Retina (tissue), 1 donor: Measurements from ENCODE around the gene RBBP7.
A peak's percentile ranks its signal among the peaks of the same experiment; 100 is the strongest.

Experiments
- DNase-seq: peaks from one replicate; pipeline ENCODE4 v3.0.0-alpha.2; 2016

Gene RBBP7

GRCh38 chrX:16870095-16870861 lies at the start of gene RBBP7:
RBBP7 (minus strand) TSS chrX:16870362; CDS start chrX:16870053, 309 bp downstream.
- peak; percentile 93 for DNase-seq

- no peak for DNase-seq
Observed at GRCh38 chrX:16918979-16919378, 48.8 kb upstream of the RBBP7 start.

- no peak for DNase-seq
Observed at GRCh38 chrX:16917120-16917519, 47.0 kb upstream of the RBBP7 start.

- no peak for DNase-seq
Observed at GRCh38 chrX:16916561-16916960, 46.4 kb upstream of the RBBP7 start.

GRCh38 chrX:16914058-16914457 lies 43.9 kb upstream of the RBBP7 start:
- no peak for DNase-seq

GRCh38 chrX:16910376-16910775 lies 40.2 kb upstream of the RBBP7 start:
- DNase-seq: no peak

- no peak for DNase-seq
Observed at GRCh38 chrX:16903274-16904022, 33.3 kb upstream of the RBBP7 start.

GRCh38 chrX:16897445-16897844 lies 27.3 kb upstream of the RBBP7 start:
- DNase-seq: no peak

GRCh38 chrX:16892504-16893362 lies 22.6 kb upstream of the RBBP7 start:
- DNase-seq: peak; percentile 69

GRCh38 chrX:16885628-16886027 lies 15.5 kb upstream of the RBBP7 start:
- no peak for DNase-seq

GRCh38 chrX:16883487-16883804 lies 13.3 kb upstream of the RBBP7 start:
- no peak for DNase-seq

GRCh38 chrX:16882702-16883486 lies 12.7 kb upstream of the RBBP7 start:
- DNase-seq: peak; percentile 66

- DNase-seq: peak; percentile 23
Observed at GRCh38 chrX:16882169-16882568, 12.0 kb upstream of the RBBP7 start.

GRCh38 chrX:16876696-16877095 lies 6.5 kb upstream of the RBBP7 start:
- DNase-seq: no peak

- DNase-seq: no peak
Observed at GRCh38 chrX:16874458-16875095, 4.4 kb upstream of the RBBP7 start.

- no peak for DNase-seq
Observed at GRCh38 chrX:16873106-16873505, 2.9 kb upstream of the RBBP7 start.

GRCh38 chrX:16870862-16871815 lies 977 bp upstream of the RBBP7 start:
- peak; percentile 83 for DNase-seq

GRCh38 chrX:16869393-16870094 lies 618 bp downstream of the RBBP7 start:
- DNase-seq: peak; percentile 31

GRCh38 chrX:16868920-16869319 lies 1.2 kb downstream of the RBBP7 start:
- no peak for DNase-seq

GRCh38 chrX:16867947-16868346 lies 2.2 kb downstream of the RBBP7 start:
- DNase-seq: no peak
